GM08714 (cell line): ENCODE measurements around the gene UCP2.

Experiments used
- H3K4me3 ChIP-seq: fragments of 200-500 bp; sonication (Bioruptor generic); 2 replicates; pipeline ENCODE4 v1.5.1; 2014; ENCODE audit warnings: mild to moderate bottlenecking, low read length, inconsistent platforms
- ZNF274 ChIP-seq: IDR thresholded peaks from 2 replicates; pipeline ENCODE4 v1.6.1; 2012; ENCODE audit warnings: mild to moderate bottlenecking, low read depth, low read length

Gene UCP2

GRCh38 chr11:74005721-74006517, 23.3 kb upstream of the UCP2 start:
- TF ChIP-seq ZNF274, result no peak

GRCh38 chr11:74004759-74005615, 22.3 kb upstream of the UCP2 start:
- H3K4me3 ChIP-seq, result no peak overlapping the region
- TF ChIP-seq ZNF274, result no peak

More at GRCh38 chr11:74005721-74006517, 23.3 kb upstream of the UCP2 start:
- H3K4me3 ChIP-seq, result no peak overlapping the region

DNA sequence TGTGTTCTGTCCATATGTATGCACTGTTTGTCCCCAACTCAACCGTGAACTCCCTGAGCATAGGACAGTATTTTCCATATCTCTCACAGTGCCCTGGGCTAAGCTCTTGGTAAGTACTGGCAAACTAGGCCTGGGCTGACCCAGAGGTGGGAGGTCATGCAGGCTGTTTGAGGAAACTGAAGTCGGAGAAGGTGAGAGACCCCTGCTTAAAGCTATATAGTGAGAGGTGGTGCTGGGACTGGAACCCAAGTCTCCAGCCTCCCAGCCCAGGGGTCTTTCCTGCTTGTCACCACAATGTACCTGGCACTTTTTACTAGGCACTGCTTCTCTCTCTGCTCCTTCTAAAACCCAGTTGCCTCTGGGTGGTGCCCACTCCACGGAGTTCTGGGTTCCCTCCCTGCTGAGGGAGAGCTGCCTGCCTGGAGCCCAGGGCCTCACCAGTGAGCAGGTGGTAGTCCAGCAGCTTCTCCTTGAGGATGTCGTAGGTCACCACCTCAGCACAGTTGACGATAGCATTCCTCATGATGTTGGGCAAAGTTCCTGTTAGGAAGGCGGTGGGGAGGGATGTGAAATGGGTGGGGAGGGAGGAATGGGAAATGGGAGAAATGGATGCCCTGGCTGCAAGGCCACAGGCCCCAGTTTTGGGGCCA, 21.5 kb upstream of the UCP2 start:
- TF ChIP-seq ZNF274, result no peak
- H3K4me3 ChIP-seq, result no peak overlapping the region

- no peak overlapping the region for H3K4me3 ChIP-seq
- TF ChIP-seq ZNF274, result no peak
Observed at GRCh38 chr11:74002832-74003231, 20.2 kb upstream of the UCP2 start.

GRCh38 chr11:74001822-74002286, 19.2 kb upstream of the UCP2 start:
- no peak for TF ChIP-seq ZNF274
- no peak overlapping the region for H3K4me3 ChIP-seq

DNA sequence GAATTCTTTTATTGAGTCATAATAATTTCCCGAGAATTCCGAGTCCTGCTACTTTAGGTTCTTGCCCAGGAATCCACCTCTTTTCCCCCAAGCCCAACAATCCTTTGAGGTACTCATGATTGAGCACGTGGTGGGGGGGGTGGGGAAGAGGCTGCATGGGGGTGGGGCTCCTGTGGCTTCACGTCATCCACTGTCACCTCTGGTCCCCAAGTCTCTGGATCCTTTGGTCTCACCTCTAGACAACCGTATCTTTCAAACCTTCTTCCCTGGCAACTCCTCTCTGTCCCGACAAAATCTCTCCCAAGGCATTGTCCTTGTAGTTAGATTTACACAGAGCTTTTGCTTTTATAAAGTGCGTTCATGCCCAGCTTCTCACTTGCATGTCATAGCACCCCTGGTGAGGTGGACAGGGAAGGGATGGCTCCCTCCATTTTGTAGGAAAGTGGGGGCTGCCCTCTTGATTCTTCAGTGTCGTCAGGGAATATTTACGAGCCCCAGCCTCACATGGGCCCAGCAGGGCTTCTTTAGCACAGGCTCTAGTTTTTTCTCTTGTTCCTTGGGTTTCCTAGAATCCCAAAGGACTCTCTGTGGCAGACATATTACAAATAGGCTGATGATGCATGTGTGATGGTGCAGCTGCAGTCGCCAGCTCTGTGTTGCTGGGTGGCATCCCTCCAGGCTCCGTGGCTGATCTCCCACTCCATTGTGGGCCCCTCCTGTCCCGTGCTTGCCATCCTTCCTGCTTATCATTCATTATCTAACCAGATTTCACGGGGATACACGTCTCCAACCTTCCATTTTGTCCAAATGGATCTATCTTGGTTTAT, 17.9 kb upstream of the UCP2 start:
- no peak overlapping the region for H3K4me3 ChIP-seq
- no peak for TF ChIP-seq ZNF274

DNA sequence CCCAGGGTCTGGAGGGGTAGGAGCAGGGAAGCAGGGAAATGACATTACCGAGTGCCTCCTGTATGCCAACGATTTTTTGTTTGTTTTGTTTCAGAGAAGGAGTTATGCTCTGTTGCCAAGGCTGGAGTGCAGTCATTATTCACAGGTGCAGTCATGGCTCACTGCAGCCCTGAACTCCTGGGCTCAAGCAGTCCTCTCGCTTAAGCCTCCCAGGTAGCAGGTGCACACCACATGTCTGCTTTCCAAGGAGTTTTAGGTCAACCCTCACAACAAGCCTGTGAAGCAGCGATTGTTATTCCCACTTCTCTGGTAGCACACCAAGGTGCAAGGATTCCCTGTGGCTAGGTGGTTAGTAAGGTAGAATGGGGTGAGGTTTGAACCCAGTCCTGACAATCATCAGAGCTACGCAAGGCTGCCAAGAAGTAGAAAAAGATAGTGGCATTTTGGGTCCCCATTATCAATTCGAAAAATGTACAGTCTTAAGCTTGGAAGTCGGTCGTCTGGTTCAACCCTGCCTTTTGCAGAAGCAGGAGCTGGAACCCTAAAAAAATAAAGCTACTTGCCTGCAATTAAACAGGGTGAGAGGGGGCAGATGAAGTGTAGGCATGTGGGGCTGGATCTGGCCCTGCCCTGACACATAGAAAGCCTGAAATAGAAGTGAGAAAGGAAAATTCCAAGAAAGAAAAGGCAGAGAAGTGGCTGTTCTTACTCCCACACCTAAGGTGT, 17.1 kb upstream of the UCP2 start:
- no peak overlapping the region for H3K4me3 ChIP-seq
- no peak for TF ChIP-seq ZNF274

DNA sequence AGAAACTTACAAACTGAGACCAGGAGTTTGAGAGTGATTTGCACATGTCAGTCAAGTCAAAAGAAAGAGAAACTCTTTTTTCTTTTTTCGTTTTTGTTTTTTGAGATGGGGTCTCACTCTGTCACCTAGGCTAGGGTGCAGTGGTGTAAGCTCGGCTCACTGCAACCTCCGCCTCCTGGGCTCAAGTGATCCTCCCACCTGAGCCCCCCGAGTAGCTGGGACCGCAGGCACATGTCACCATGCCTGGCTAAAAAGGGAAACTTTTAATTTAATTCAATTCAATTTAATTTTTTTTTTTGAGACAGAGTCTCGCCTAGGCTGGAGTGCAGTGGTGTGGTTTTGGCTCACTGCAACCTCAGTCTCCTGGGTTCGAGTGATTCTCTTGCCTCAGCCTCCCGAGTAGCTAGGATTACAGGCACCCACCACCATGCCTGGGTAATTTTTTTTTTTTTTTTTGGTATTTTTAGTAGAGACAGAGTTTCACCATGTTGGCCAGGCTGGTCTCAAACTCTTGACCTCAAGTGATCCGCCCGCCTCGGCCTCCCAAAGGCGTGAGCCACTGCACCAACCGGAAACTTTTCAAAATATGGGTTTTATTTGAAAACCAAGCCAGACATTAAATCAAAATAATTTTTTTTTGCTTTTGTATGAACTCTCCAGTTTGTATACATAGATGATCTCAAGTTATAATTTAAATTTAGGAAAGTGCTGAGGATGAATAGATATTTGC, 16.4 kb upstream of the UCP2 start:
- TF ChIP-seq ZNF274, result no peak
- H3K4me3 ChIP-seq, result no peak overlapping the region

GRCh38 chr11:73997120-73997770, 14.6 kb upstream of the UCP2 start:
- no peak overlapping the region for H3K4me3 ChIP-seq
- no peak for TF ChIP-seq ZNF274

- H3K4me3 ChIP-seq, result no peak overlapping the region
- no peak for TF ChIP-seq ZNF274
Observed at GRCh38 chr11:73996161-73996747, 13.6 kb upstream of the UCP2 start.

GRCh38 chr11:73995731-73996130, 13.1 kb upstream of the UCP2 start:
- no peak for TF ChIP-seq ZNF274
- no peak overlapping the region for H3K4me3 ChIP-seq

DNA sequence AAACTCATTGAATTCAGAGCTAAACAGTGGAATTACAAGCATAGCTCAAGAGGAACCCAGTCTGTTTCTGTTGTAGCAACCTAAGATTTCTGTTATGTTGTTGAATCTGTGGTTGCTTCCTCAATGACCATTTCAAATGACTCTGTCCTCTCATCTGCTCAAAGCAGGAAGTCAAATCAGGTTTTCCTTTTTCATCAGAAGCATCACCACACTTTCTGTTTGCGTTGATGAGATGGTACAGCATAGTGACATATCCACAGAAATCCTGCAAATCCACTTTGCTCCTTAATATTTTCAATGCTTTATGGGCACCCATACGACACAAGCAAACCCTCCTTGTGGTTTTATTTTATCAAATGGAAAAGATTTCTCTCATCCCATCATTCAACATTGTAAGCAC, 12.6 kb upstream of the UCP2 start:
- no peak for TF ChIP-seq ZNF274
- no peak overlapping the region for H3K4me3 ChIP-seq
